Cardiac septum (tissue), 1 donor: ENCODE measurements around the gene GSTT4. TPM values are rescaled to one million over a fixed set of nuclear protein-coding genes. Genes with fewer than 3 reads are reported as not detected.

Experiments
- DNase-seq: peaks from one replicate; pipeline ENCODE4 v3.0.0-alpha.2; 2020; ENCODE audit warnings: low spot score
- intact Hi-C: fragments of 100-400 bp; cut with DNase I; formaldehyde crosslinking; loops from one replicate; pipeline ENCODE4 v1.14.0; 2022
- total RNA-seq: library from RNA; stranded (reverse); fragmentation: NEBNext Ultra II Directional; extraction: Animal tissue kit (Norgen Biotek cat#: 25700); gene quantifications from one replicate; pipeline ENCODE4 v1.2.1, GENCODE V29; 2021
- donor health status: DM: no; HTN: no; CAD: no.

GSTT4 gene
- total RNA-seq, 1 donor from 2014 or later, result not detected

GRCh38 chr22:24026733-24027132, 21.5 kb upstream of the GSTT4 start:
- DNase-seq, result no peak
- intact Hi-C loops, result no loop called here

GRCh38 chr22:24026056-24026455, 20.8 kb upstream of the GSTT4 start:
- intact Hi-C loops, result no loop called here
- DNase-seq, result no peak

GRCh38 chr22:24025475-24025874, 20.2 kb upstream of the GSTT4 start:
- DNase-seq, result no peak
- intact Hi-C loops, result no loop called here

- intact Hi-C loops, result no loop called here
- no peak for DNase-seq
These were observed 19.1 kb upstream of the GSTT4 start for GRCh38 chr22:24024354-24024753.

GRCh38 chr22:24023204-24023789, 18.0 kb upstream of the GSTT4 start:
- intact Hi-C loops, result no loop called here
- no peak for DNase-seq

- DNase-seq, result no peak
- intact Hi-C loops, result no loop called here
These were observed 16.1 kb upstream of the GSTT4 start for GRCh38 chr22:24021304-24021703.

GRCh38 chr22:24016156-24016555, 10.9 kb upstream of the GSTT4 start:
- no peak for DNase-seq
- intact Hi-C loops, result no loop called here

GRCh38 chr22:24011735-24012068, 6.4 kb upstream of the GSTT4 start:
- intact Hi-C loops, result no loop called here
- DNase-seq, result no peak

- no peak for DNase-seq
- intact Hi-C loops, result no loop called here
These were observed 4.8 kb upstream of the GSTT4 start for GRCh38 chr22:24010018-24010391.

- intact Hi-C loops, result loop anchor here (5.0 to 10.0 kb wide), 3 partner anchors 153 to 255 kb away; no protein-coding TSS in a partner anchor
- DNase-seq, result no peak
These were observed 4.2 kb upstream of the GSTT4 start for GRCh38 chr22:24009227-24010017.

- intact Hi-C loops, result loop anchor here (5.0 to 10.0 kb wide), 3 partner anchors 154 to 256 kb away; no protein-coding TSS in a partner anchor
These were observed 3.4 kb upstream of the GSTT4 start for GRCh38 chr22:24008381-24009226.

GRCh38 chr22:24008022-24008283, 2.7 kb upstream of the GSTT4 start:
- intact Hi-C loops, result loop anchor here (5.0 to 10.0 kb wide), 3 partner anchors 154 to 257 kb away; no protein-coding TSS in a partner anchor
- no peak for DNase-seq

More at GRCh38 chr22:24008381-24009226, 3.4 kb upstream of the GSTT4 start:
- DNase-seq, result no peak

- intact Hi-C loops, result loop anchor here (5.0 to 10.0 kb wide), 3 partner anchors 155 to 257 kb away; no protein-coding TSS in a partner anchor
- DNase-seq, result no peak
These were observed 2.2 kb upstream of the GSTT4 start for GRCh38 chr22:24007253-24008021.

GRCh38 chr22:24006914-24007214, 1.6 kb upstream of the GSTT4 start:
- intact Hi-C loops, result loop anchor here (5.0 to 10.0 kb wide), 3 partner anchors 155 to 258 kb away; no protein-coding TSS in a partner anchor
- no peak for DNase-seq

GRCh38 chr22:24006207-24006913, 1.1 kb upstream of the GSTT4 start:
- DNase-seq, result no peak
- intact Hi-C loops, result loop anchor here (5.0 to 10.0 kb wide), 3 partner anchors 156 to 258 kb away; no protein-coding TSS in a partner anchor

GRCh38 chr22:24003887-24004286, 1.4 kb downstream of the GSTT4 start:
- intact Hi-C loops, result loop anchor here (10.0 kb wide), 1 partner anchor 261 kb away; no protein-coding TSS in a partner anchor
- DNase-seq, result no peak

- intact Hi-C loops, result loop anchor here (10.0 kb wide), 1 partner anchor 262 kb away; no protein-coding TSS in a partner anchor
These were observed 2.4 kb downstream of the GSTT4 start for GRCh38 chr22:24002851-24003250.

GRCh38 chr22:24002272-24002671, 3.0 kb downstream of the GSTT4 start:
- intact Hi-C loops, result loop anchor here (10.0 kb wide), 1 partner anchor 263 kb away; no protein-coding TSS in a partner anchor
- DNase-seq, result no peak

More at GRCh38 chr22:24002851-24003250, 2.4 kb downstream of the GSTT4 start:
- no peak for DNase-seq

- DNase-seq, result no peak
- intact Hi-C loops, result loop anchor here (10.0 kb wide), 1 partner anchor 263 kb away; no protein-coding TSS in a partner anchor
These were observed 3.9 kb downstream of the GSTT4 start for GRCh38 chr22:24001314-24001713.
